ENCODE results near the gene TBC1D12.

Gene TBC1D12

DNA sequence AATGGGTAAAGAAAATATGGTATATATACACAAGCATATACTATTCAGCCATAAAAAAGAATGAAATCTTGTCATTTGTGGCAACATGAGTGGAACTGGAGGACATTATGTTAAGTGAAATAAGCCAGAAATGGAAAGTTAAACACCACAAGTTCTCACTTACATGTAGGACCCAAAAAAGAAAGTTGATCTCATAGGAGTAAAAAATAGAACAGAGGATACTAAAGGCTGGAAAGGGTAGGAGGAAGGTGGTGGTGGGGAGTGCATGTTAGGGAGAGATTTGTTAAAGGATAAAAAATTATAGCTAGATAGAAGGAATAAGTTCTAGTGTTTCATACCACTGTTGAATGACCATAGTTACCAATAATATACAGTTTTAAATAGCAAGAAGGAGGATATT is 48.4 kb downstream of the TBC1D12 start:
- no peak overlapping the region for H3K4me3 Mint-ChIP-seq
- no peak for DNase-seq
- ATAC-seq (replicated peaks) = no peak
- peaks cover 4 to 8% of the 10 kb centered on the region in 2 donors for H3K9me3 Mint-ChIP-seq
- no peak overlapping the region for H3K27ac Mint-ChIP-seq
- H3K36me3 Mint-ChIP-seq = peaks cover 0 to 10% of the 10 kb centered on the region in 2 donors
- no peaks in the 10 kb centered on the region for H3K4me1 Mint-ChIP-seq
- no peaks in the 10 kb centered on the region for H3K27me3 Mint-ChIP-seq

DNA sequence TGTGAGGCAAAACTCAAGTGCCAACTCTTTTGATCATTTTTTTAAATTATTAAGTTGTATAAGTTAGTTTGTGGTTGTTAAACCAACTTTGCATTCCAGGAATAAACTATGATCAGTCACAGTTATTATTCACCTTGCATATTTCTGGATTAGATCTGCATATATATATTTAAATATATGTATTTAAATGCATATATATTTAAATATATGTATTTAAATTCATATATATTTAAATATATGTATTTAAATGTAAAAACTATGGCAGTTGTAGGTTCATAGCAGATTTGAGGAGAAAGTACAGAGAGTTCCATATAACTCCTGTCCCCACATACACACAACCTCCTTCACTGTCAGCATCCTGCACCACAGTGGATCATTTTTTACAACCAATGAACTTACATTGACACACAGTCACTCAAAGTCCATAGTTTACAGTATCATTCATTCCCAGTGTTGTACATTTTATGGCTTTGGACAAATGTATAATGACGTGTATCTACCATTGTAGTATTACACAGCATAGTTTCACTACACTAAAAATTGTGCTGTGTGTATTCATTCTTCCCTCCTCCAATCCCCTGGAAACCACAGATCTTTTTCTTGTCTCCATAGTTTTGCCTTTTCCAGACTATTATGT is 49.7 kb downstream of the TBC1D12 start:
- Mint-ChIP-seq H3K27me3 (no peaks in the 10 kb centered on the region), H3K36me3 (peaks cover 2 to 14% of the 10 kb centered on the region in 2 donors), H3K4me3 (no peak overlapping the region), H3K27ac (no peak overlapping the region), H3K4me1 (no peaks in the 10 kb centered on the region), H3K9me3 (peaks cover 8 to 9% of the 10 kb centered on the region in 2 donors)
- DNase-seq (no peak), ATAC-seq (replicated peaks) (no peak)

DNA sequence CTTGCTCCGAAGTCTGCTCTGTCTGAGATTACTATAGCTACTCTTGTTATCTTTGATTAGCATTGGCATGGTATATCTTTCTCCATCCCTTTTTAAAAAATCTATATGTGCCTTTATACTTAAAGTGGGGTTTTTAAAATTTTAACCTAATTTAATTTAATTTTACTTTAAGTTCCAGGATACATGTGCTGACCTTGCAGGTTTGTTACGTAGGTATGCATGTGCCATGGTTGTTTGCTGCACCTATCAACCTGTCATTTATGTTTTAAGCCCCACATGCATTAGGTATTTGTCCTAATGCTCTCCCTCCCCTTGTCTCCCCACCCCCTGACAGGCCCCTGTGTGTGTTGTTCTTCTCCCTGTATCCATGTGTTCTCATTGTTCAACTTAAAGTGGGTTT is 54.6 kb downstream of the TBC1D12 start:
- peaks cover 7 to 40% of the 10 kb centered on the region in 2 donors for H3K36me3 Mint-ChIP-seq
- DNase-seq (no peak), ATAC-seq (replicated peaks) (no peak)
- no peak overlapping the region for H3K4me3 Mint-ChIP-seq
- H3K27me3 Mint-ChIP-seq = no peaks in the 10 kb centered on the region
- no peak overlapping the region for H3K27ac Mint-ChIP-seq
- H3K4me1 Mint-ChIP-seq = no peaks in the 10 kb centered on the region
- H3K9me3 Mint-ChIP-seq = peaks cover 16% of the 10 kb centered on the region in 2 donors

DNA sequence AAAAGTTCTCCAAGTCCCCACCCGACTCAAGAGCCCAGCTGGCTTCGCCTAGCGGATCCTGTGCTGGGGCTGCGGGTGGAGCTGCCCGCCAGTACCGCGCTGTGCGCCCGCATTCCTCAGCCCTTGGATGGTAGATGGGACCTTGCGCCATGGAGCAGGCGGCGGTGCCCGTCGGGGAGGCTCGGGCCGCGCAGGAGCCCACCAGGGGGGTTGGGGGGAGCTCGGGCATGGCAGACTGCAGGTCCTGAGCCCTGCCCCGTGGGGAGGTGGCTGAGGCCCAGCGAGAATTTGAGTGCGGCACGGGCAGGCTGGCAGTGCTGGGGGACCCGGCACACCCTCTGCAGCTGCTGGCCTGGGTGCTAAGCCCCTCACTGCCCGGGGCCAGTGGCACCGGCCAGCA is 57.0 kb downstream of the TBC1D12 start:
- Mint-ChIP-seq H3K27ac (no peak overlapping the region), H3K9me3 (peaks cover 13 to 14% of the 10 kb centered on the region in 2 donors), H3K27me3 (peaks cover 0 to 3% of the 10 kb centered on the region in 2 donors), H3K36me3 (peaks cover 7 to 32% of the 10 kb centered on the region in 2 donors), H3K4me3 (no peak overlapping the region), H3K4me1 (no peaks in the 10 kb centered on the region)
- no peak for DNase-seq
- ATAC-seq (replicated peaks) = no peak

DNA sequence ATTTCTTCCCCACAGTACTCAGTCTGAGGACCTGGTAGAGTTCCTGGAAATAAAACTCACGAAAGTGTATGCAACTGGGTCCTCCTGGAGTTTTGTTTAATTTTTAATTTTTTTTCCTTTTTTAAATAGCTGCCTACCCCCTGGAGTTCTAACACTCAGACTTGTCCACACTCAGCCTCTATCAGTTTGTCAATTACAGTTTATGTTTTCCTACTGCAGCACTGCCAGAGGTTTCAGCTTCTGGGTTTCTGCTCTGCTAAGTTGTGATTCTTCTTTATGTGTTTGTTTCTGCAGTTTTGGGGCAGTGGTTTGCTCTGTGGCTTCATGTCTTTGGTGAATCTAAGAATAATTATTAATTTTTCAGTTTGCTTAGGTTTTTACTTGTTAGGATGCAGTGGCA is 59.2 kb downstream of the TBC1D12 start:
- peaks cover 9 to 10% of the 10 kb centered on the region in 2 donors for H3K9me3 Mint-ChIP-seq
- peaks cover 5 to 26% of the 10 kb centered on the region in 2 donors for H3K36me3 Mint-ChIP-seq
- H3K4me3 Mint-ChIP-seq = no peak overlapping the region
- H3K4me1 Mint-ChIP-seq = no peaks in the 10 kb centered on the region
- ATAC-seq (replicated peaks) (no peak), DNase-seq (no peak)
- H3K27me3 Mint-ChIP-seq = peaks cover 0 to 3% of the 10 kb centered on the region in 2 donors
- no peak overlapping the region for H3K27ac Mint-ChIP-seq

DNA sequence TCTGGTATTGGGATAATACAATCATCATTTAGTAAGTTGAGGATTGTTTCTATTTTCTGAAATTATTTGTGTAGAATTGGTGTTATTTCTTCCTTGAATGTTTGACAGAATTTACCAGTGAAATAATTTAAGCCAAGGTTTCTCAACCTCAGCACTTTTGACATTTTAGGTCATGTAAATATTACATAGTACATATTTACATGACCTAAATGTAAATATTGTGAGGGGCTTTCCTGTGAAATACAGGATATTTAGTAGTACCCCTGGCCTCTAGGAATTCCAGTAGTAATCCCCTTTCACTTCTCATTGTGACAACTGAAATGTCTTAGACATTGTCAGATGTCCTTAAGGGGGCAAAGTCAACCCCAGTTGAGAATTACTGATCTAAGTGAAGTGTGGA is 59.8 kb downstream of the TBC1D12 start:
- Mint-ChIP-seq H3K9me3 (peaks cover 9 to 10% of the 10 kb centered on the region in 2 donors), H3K27ac (no peak overlapping the region), H3K27me3 (peaks cover 0 to 3% of the 10 kb centered on the region in 2 donors), H3K4me3 (no peak overlapping the region), H3K36me3 (peaks cover 5 to 25% of the 10 kb centered on the region in 2 donors), H3K4me1 (no peaks in the 10 kb centered on the region)
- no peak for ATAC-seq (replicated peaks)
- DNase-seq = no peak

DNA sequence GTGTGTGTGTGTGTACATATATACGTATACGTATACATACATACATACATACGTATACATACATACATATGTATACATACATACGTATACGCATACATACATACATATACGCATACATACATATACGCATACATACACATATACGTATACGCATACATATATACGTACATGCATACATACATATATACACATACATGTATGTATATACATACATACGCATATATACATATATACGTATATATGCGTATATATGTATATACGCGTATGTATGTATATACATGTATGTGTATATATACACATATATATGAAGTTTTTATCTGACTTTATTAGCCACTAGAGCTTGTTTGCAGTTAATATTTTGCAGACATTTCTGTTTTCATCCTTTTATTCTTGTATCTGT is 63.3 kb downstream of the TBC1D12 start:
- Mint-ChIP-seq H3K4me1 (no peaks in the 10 kb centered on the region), H3K4me3 (no peak overlapping the region), H3K36me3 (peaks cover 0 to 5% of the 10 kb centered on the region in 2 donors), H3K27me3 (peaks cover 7% of the 10 kb centered on the region in 2 donors), H3K27ac (no peak overlapping the region), H3K9me3 (peaks cover 2 to 5% of the 10 kb centered on the region in 2 donors)
- DNase-seq (no peak), ATAC-seq (replicated peaks) (no peak)

DNA sequence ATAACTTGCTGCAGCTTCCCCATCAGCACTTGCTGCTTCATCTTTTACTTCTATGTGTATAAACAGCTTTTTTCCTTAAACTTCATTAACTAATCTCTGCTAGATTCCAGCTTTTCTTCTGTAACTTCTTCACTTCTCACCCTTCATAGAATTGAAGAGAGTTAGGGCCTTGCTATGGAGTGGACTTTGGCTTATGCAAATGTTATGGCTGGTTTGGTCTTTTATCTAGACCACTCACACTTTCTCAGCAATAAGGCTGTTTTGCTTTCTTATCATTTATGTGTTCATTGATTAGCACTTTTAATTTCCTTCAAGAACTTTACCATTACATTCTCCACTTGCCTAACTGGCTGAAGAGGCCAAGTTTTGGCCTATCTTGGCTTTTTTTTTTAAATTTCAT is 79.1 kb downstream of the TBC1D12 start:
- no peaks in the 10 kb centered on the region for H3K4me1 Mint-ChIP-seq
- no peak overlapping the region for H3K27ac Mint-ChIP-seq
- H3K27me3 Mint-ChIP-seq = peaks cover 0 to 20% of the 10 kb centered on the region in 2 donors
- ATAC-seq (replicated peaks) (no peak), DNase-seq (no peak)
- peaks cover 8% of the 10 kb centered on the region in 2 donors for H3K36me3 Mint-ChIP-seq
- H3K9me3 Mint-ChIP-seq = peaks cover 7 to 9% of the 10 kb centered on the region in 2 donors
- no peak overlapping the region for H3K4me3 Mint-ChIP-seq

DNA sequence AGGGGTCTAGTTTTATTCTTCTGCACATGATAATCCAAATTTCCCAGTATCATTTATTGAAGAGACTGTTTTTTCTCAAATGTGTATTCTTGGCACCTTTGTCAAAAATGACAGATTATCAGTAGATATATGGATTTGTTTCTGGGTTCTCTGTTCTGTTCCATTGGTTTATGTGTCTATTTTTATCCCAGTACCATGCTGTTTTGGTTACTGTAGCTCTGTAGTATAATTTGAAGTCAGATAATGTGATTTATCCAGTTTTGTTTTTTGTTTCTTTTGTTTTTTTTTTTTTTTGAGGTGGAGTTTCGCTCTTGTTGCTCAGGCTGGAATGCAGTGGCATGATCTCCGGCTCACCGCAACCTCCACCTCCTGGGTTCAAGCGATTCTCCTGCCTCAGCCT is 81.6 kb downstream of the TBC1D12 start:
- no peak overlapping the region for H3K4me3 Mint-ChIP-seq
- no peak overlapping the region for H3K27ac Mint-ChIP-seq
- ATAC-seq (replicated peaks) = no peak
- H3K9me3 Mint-ChIP-seq = peaks cover 11 to 13% of the 10 kb centered on the region in 2 donors
- peaks cover 8 to 20% of the 10 kb centered on the region in 2 donors for H3K36me3 Mint-ChIP-seq
- DNase-seq = no peak
- H3K27me3 Mint-ChIP-seq = peaks cover 0 to 20% of the 10 kb centered on the region in 2 donors
- H3K4me1 Mint-ChIP-seq = no peaks in the 10 kb centered on the region

DNA sequence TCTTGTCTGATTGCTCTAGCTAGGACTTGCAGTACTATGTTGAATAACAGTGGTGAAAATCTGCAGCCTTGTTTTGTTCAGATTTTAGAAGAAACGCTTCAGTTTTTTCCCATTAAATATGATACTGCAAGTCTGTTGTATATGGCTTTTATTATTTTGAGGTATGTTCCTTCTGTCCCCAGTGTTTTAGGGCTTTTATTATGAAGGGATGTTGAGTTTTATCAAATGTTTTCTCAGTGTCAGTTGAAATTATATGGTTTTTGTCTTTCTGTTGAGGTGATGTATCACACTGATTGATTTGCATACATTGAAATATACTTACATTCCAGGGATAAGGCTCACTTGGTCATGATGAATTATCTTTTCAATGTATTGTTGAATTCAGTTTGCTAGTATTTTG is 82.8 kb downstream of the TBC1D12 start:
- H3K36me3 Mint-ChIP-seq = peaks cover 8 to 20% of the 10 kb centered on the region in 2 donors
- ATAC-seq (replicated peaks) = no peak

DNA sequence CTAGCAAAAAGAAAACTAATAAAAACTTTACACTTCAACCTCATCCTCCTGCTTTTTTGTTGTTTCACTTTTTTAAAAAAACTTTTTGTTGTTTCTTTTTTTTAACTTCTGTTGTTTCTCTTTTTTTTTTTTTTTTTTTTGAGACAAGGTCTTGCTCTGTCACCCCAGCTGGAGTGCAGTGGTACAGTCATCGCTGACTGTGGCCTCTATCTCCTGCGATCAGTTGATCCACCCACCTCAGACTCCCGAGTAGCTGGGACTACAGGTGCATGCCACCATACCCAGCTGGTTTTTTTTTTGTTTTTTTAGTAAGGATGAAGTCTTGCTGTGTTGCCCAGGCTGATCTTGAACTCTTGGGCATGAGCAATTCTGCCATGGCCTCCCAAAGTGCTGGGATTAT is 85.2 kb downstream of the TBC1D12 start:
- H3K4me1 Mint-ChIP-seq = no peaks in the 10 kb centered on the region
- H3K4me3 Mint-ChIP-seq = no peak overlapping the region
- peaks cover 0 to 20% of the 10 kb centered on the region in 2 donors for H3K27me3 Mint-ChIP-seq
- H3K36me3 Mint-ChIP-seq = peaks cover 8 to 20% of the 10 kb centered on the region in 2 donors
- ATAC-seq (replicated peaks) = no peak
- no peak for DNase-seq
- no peak overlapping the region for H3K27ac Mint-ChIP-seq
- peaks cover 11 to 13% of the 10 kb centered on the region in 2 donors for H3K9me3 Mint-ChIP-seq

More for the DNA sequence above, 82.8 kb downstream of the TBC1D12 start:
- Mint-ChIP-seq H3K27me3 (peaks cover 0 to 20% of the 10 kb centered on the region in 2 donors), H3K4me1 (no peaks in the 10 kb centered on the region), H3K27ac (no peak overlapping the region), H3K4me3 (no peak overlapping the region), H3K9me3 (peaks cover 11 to 13% of the 10 kb centered on the region in 2 donors)
- DNase-seq = no peak

DNA sequence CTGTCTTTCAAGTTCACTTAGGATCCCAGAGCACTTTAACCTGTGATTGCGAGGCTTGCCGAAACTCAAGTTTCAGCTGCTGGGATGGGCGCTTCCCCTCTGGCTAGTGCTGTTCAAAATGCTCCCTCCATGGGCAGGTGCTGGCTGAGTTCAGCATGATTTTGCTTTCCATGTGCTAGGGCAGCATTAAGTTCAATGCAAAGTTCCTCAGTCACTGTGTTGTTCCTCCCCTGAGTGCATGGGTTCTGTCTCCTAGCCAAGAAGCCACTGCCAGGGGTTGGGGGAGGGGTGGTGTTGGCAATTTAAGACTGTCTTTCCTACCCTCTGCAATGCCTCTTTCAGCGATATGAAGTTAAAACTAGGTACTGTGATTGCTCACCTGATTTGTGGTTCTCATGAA is 86.8 kb downstream of the TBC1D12 start:
- no peak overlapping the region for H3K4me3 Mint-ChIP-seq
- H3K27me3 Mint-ChIP-seq = peaks cover 0 to 5% of the 10 kb centered on the region in 2 donors
- no peak for ATAC-seq (replicated peaks)
- no peaks in the 10 kb centered on the region for H3K4me1 Mint-ChIP-seq
- H3K27ac Mint-ChIP-seq = no peak overlapping the region
- no peak for DNase-seq
- peaks cover 2 to 12% of the 10 kb centered on the region in 2 donors for H3K36me3 Mint-ChIP-seq
- H3K9me3 Mint-ChIP-seq = peaks cover 5 to 6% of the 10 kb centered on the region in 2 donors

DNA sequence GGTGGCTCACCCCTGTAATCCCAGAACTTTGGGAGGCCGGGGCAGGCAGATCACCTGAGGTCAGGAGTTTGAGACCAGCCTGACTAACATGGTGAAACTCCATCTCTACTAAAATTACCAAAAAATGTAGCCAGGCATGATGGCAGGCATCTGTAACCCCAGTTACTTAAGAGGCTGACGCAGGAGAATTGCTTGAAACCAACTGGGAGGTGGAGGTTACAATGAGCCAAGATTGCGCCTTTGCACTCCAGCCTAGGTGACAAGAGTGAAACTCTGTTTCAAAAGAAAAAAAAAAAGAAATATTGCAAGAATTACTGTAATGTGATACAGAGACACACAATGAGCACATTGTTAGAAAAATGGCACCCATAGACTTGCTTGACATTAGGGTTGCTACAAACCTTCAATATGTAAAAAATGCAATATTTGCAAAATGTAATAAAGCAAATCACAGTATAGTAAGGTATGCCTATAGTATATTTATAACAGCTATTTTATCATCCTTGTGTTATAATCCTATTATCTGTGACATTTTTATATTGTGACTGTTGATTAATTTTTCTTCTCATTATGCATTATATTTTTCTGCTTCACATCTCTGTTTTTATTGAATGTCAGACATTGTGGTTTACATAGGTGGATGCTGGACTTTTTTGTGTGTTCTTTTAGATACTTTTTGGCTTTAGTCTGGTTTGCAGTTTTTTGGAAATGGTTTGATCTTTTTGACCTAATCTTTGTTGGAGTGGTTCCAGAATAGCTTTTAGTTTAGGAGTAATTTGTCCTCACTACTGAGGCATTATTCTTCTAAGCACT is 87.8 kb downstream of the TBC1D12 start:
- no peak overlapping the region for H3K4me3 Mint-ChIP-seq
- no peak for DNase-seq
- H3K4me1 Mint-ChIP-seq = no peaks in the 10 kb centered on the region
- no peaks in the 10 kb centered on the region for H3K27me3 Mint-ChIP-seq
- peaks cover 0 to 12% of the 10 kb centered on the region in 2 donors for H3K36me3 Mint-ChIP-seq
- no peak overlapping the region for H3K27ac Mint-ChIP-seq
- H3K9me3 Mint-ChIP-seq = peaks cover 5 to 6% of the 10 kb centered on the region in 2 donors
- no peak for ATAC-seq (replicated peaks)

DNA sequence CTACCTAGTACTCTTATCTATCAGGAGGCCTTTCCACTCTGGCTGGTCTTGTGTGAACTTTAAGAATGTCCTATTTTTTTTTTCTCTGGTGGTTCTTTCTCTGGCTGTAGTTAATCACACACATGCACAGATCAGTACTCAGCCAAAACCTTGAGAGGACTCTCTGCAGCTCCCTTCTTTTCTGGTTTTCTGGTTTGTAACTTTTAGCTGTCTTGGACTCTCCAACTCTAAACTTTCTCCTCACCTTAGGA is 88.4 kb downstream of the TBC1D12 start:
- no peak overlapping the region for H3K4me3 Mint-ChIP-seq
- DNase-seq (no peak), ATAC-seq (replicated peaks) (no peak)
- peaks cover 0 to 12% of the 10 kb centered on the region in 2 donors for H3K36me3 Mint-ChIP-seq
- H3K9me3 Mint-ChIP-seq = peaks cover 2 to 6% of the 10 kb centered on the region in 2 donors
- no peaks in the 10 kb centered on the region for H3K4me1 Mint-ChIP-seq
- no peaks in the 10 kb centered on the region for H3K27me3 Mint-ChIP-seq
- H3K27ac Mint-ChIP-seq = no peak overlapping the region

DNA sequence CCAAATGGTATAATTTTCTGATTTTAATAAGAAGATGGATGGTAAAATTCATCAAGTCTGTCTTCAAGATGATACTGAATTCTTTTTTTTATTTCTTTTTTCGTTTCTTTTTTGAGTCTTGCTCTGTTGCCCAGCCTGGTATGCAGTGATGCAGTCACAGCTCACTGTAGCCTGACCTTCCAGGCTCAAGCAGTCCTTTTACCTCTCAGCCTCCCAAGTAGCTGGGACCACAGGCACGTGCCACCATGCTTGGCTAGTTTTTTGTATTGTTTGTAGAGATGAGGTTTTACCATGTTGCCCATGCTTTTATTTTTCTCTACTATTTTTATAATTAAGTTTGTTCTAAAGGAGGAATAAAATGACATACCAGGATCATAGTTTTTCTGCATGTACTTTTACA is 91.1 kb downstream of the TBC1D12 start:
- DNase-seq (no peak), ATAC-seq (replicated peaks) (no peak)
- Mint-ChIP-seq H3K27me3 (no peaks in the 10 kb centered on the region), H3K9me3 (no peaks in the 10 kb centered on the region), H3K36me3 (no peaks in the 10 kb centered on the region), H3K4me1 (peaks cover 0 to 2% of the 10 kb centered on the region in 2 donors), H3K4me3 (no peak overlapping the region), H3K27ac (no peak overlapping the region)

All from stimulated activated naive B cell treated with anti-CD40 and anti-IgM and Interleukin-4, amounts not matched to agents 10 μg/mL and 1 μg/mL and 100 μg/mL, for 72 hours (primary cell).